Keratinocyte (primary cell): ENCODE data around the gene PNMT. TPM values are rescaled to one million over a fixed set of nuclear protein-coding genes. Genes with fewer than 3 reads are reported as not detected.

Experiments used
- DNase-seq: peaks from one replicate; pipeline ENCODE4 v3.0.0-alpha.2; 2011; ENCODE audit warnings: low read depth, missing footprints, low spot score
- FAIRE-seq: peaks from 2 replicates; lab custom pipeline; 2011; peaks lifted over from hg19 to GRCh38; lab: Jason Lieb, UNC
- H2AFZ ChIP-seq: 2 replicates; pipeline ENCODE4 v1.6.0; 2012; ENCODE audit warnings: low read length, control low read depth, inconsistent platforms; ENCODE audit not compliant: control insufficient read depth
- H3K27ac ChIP-seq: 2 replicates; pipeline ENCODE4 v1.5.1; 2011; ENCODE audit warnings: low read length; ENCODE audit not compliant: control insufficient read depth, insufficient read depth
- H3K27me3 ChIP-seq: 3 replicates; pipeline ENCODE4 v1.6.0; 2011; ENCODE audit warnings: low read length; ENCODE audit not compliant: control insufficient read depth, insufficient read depth; ENCODE audit errors: extremely low read depth
- H3K36me3 ChIP-seq, 2 experiments: 2 replicates in 1 of 2; 3 replicates in 1 of 2; pipeline ENCODE4 v1.5.1; 2011; ENCODE audit warnings: low read length in 2 of 2, mild to moderate bottlenecking in 1 of 2; ENCODE audit not compliant: control insufficient read depth in 2 of 2, insufficient read depth in 2 of 2; ENCODE audit errors: extremely low read depth in 1 of 2
- H3K4me1 ChIP-seq: 3 replicates; pipeline ENCODE4 v1.5.1; 2011; ENCODE audit warnings: low read length; ENCODE audit not compliant: control insufficient read depth, insufficient read depth; ENCODE audit errors: extremely low read depth
- H3K4me2 ChIP-seq: 3 replicates; pipeline ENCODE4 v1.6.0; 2011; ENCODE audit warnings: low read depth, low read length; ENCODE audit not compliant: control insufficient read depth, insufficient read depth; ENCODE audit errors: extremely low read depth
- H3K4me3 ChIP-seq, 3 experiments: fragments of 200-600 bp in 1 of 3; sonication (generic) in 1 of 3; 2 replicates in 2 of 3; 3 replicates in 1 of 3; pipeline ENCODE4 v1.5.1; 2011 to 2016; ENCODE audit warnings: low read length in 3 of 3, mild to moderate bottlenecking in 3 of 3, control low read depth in 2 of 3, inconsistent platforms in 1 of 3, low read depth in 1 of 3, mixed read lengths in 1 of 3, mixed run types in 1 of 3, moderate library complexity in 1 of 3; ENCODE audit not compliant: control insufficient read depth in 2 of 3, insufficient read depth in 2 of 3; ENCODE audit errors: extremely low read depth in 1 of 3
- H3K79me2 ChIP-seq: 2 replicates; pipeline ENCODE4 v1.6.0; 2012; ENCODE audit warnings: low read length; ENCODE audit not compliant: control insufficient read depth, insufficient read depth
- H3K9ac ChIP-seq: 3 replicates; pipeline ENCODE4 v1.6.0; 2011; ENCODE audit warnings: low read length; ENCODE audit not compliant: control insufficient read depth, insufficient read depth; ENCODE audit errors: extremely low read depth
- H3K9me1 ChIP-seq: 3 replicates; pipeline ENCODE4 v1.6.0; 2011; ENCODE audit warnings: low read length; ENCODE audit not compliant: control insufficient read depth, insufficient read depth; ENCODE audit errors: extremely low read depth
- H3K9me3 ChIP-seq: 2 replicates; pipeline ENCODE4 v1.5.1; 2012; ENCODE audit warnings: low read depth, low read length; ENCODE audit not compliant: control insufficient read depth
- H4K20me1 ChIP-seq: 3 replicates; pipeline ENCODE4 v1.6.0; 2011; ENCODE audit warnings: low read length; ENCODE audit not compliant: control insufficient read depth, insufficient read depth; ENCODE audit errors: extremely low read depth
- EZH2 ChIP-seq: IDR thresholded peaks from one replicate; pipeline ENCODE4 v1.6.1; 2012; ENCODE audit warnings: inconsistent platforms, mild to moderate bottlenecking, low read length, moderate library complexity
- dilution Hi-C: fragments of 300-500 bp; cut with MboI; formaldehyde crosslinking; loops from one replicate; pipeline ENCODE4 v1.7.0; 2020; ENCODE audit warnings: low sequenced_read_pairs; ENCODE audit not compliant: extremely low pct_ligation_motif_present
- polyA plus RNA-seq, 5 experiments: library from polyadenylated mRNA; depleted of rRNA in 3 of 5; stranded (reverse) in 3 of 5; stranded (forward) in 1 of 5; unstranded in 1 of 5; fragments of >200 nt; gene quantifications; 1 replicate in 1 of 5; 2 replicates in 3 of 5; 3 replicates in 1 of 5; pipeline versions ENCODE4 v1.2.1 to v1.2.3, GENCODE V29; 2011 to 2012; ENCODE audit warnings: missing spikeins in 2 of 5, low read depth in 1 of 5, low replicate concordance in 1 of 5
- TF ChIP-seq, protein P1 (sequence below), 3 experiments: IDR thresholded peaks in 1 of 3; conservative IDR thresholded peaks in 1 of 3; optimal IDR thresholded peaks in 1 of 3; 2 replicates in 2 of 3; 3 replicates in 1 of 3; pipeline versions ENCODE3 to v1.5.1; 2011; ENCODE audit warnings: low read length in 3 of 3, mild to moderate bottlenecking in 3 of 3, moderate library complexity in 2 of 3, control low read depth in 1 of 3, inconsistent platforms in 1 of 3; ENCODE audit not compliant: insufficient read depth in 2 of 3; ENCODE audit errors: extremely low read depth in 1 of 3

Gene PNMT
- polyA plus RNA-seq, 1 donor (not counting 4 experiments of a cell fraction or from before 2014, with no cell fraction given), result not detected

GRCh38 chr17:39648616-39649366 is 19.5 kb upstream of the PNMT start:
- peaks cover 2% of the 10 kb centered on the region for H3K4me1 ChIP-seq
- peaks cover 0 to 3% of the 10 kb centered on the region in 2 experiments for H3K36me3 ChIP-seq
- peaks cover 4% of the 10 kb centered on the region for H4K20me1 ChIP-seq
- H3K9me3 ChIP-seq, result no peaks in the 10 kb centered on the region
- H3K4me2 ChIP-seq, result no peak overlapping the region
- dilution Hi-C loops, result no loop called here
- TF ChIP-seq, protein P1, sequence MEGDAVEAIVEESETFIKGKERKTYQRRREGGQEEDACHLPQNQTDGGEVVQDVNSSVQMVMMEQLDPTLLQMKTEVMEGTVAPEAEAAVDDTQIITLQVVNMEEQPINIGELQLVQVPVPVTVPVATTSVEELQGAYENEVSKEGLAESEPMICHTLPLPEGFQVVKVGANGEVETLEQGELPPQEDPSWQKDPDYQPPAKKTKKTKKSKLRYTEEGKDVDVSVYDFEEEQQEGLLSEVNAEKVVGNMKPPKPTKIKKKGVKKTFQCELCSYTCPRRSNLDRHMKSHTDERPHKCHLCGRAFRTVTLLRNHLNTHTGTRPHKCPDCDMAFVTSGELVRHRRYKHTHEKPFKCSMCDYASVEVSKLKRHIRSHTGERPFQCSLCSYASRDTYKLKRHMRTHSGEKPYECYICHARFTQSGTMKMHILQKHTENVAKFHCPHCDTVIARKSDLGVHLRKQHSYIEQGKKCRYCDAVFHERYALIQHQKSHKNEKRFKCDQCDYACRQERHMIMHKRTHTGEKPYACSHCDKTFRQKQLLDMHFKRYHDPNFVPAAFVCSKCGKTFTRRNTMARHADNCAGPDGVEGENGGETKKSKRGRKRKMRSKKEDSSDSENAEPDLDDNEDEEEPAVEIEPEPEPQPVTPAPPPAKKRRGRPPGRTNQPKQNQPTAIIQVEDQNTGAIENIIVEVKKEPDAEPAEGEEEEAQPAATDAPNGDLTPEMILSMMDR (optimal IDR thresholded peaks at IDR 0.05 in 1 of 3, IDR thresholded peaks at IDR 0.05 in 1 of 3, conservative IDR thresholded peaks at IDR 0.05 in 1 of 3; ENCODE audit: extremely low read depth in 1 of 3, insufficient read depth in 2 of 3, low read length in 3 of 3), result no peak
- H3K27ac ChIP-seq, result no peak overlapping the region
- H3K9ac ChIP-seq, result no peak overlapping the region
- FAIRE-seq (no peak), DNase-seq (no peak)
- no peak overlapping the region for H2AFZ ChIP-seq
- peaks cover 15% of the 10 kb centered on the region for H3K79me2 ChIP-seq
- H3K4me3 ChIP-seq, result no peak overlapping the region
- no peaks in the 10 kb centered on the region for H3K9me1 ChIP-seq
- no peaks in the 10 kb centered on the region for H3K27me3 ChIP-seq

DNA sequence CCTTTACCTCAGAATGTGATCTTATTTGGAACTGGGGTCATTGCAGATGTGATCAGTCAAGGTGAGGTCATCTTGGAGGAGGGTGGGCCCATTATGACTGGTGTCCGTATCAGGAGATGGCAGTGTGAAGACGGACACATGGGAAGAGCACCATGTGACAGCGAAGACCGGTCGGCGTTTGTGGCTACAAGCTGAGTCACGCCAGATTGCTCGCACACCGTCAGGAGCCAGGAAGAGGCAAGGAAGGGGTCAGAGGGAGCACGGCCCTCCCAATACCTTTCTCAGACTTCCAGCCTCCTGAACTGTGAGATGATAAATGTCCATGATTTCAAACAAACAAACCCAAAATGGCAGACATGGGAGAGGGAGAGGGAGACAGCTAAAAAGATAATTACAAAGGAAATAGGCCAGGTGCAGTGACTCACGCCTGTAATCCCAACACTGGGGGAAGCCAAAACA is 18.1 kb upstream of the PNMT start:
- Histone ChIP-seq H2AFZ (no peak overlapping the region), H3K27me3 (no peaks in the 10 kb centered on the region), H3K4me2 (no peak overlapping the region), H3K36me3 (peaks cover 0 to 3% of the 10 kb centered on the region in 2 experiments), H3K9ac (no peak overlapping the region), H3K9me1 (no peaks in the 10 kb centered on the region), H3K79me2 (peaks cover 7% of the 10 kb centered on the region), H3K4me3 (no peak overlapping the region), H3K27ac (no peak overlapping the region), H4K20me1 (peaks cover 6% of the 10 kb centered on the region), H3K4me1 (no peaks in the 10 kb centered on the region), H3K9me3 (no peaks in the 10 kb centered on the region)
- no peak for TF ChIP-seq EZH2
- TF ChIP-seq, protein P1 (optimal IDR thresholded peaks at IDR 0.05 in 1 of 3, IDR thresholded peaks at IDR 0.05 in 1 of 3, conservative IDR thresholded peaks at IDR 0.05 in 1 of 3; ENCODE audit: extremely low read depth in 1 of 3, insufficient read depth in 2 of 3, low read length in 3 of 3), result no peak
- DNase-seq, result no peak
- dilution Hi-C loops, result no loop called here
- FAIRE-seq, result no peak
